Right forelimb (tissue), 1 donor: ENCODE results near the gene MEF2A.

Source experiments
- DNase-seq: peaks from one replicate; pipeline ENCODE4 v3.0.0-alpha.2; 2018

MEF2A gene

DNA sequence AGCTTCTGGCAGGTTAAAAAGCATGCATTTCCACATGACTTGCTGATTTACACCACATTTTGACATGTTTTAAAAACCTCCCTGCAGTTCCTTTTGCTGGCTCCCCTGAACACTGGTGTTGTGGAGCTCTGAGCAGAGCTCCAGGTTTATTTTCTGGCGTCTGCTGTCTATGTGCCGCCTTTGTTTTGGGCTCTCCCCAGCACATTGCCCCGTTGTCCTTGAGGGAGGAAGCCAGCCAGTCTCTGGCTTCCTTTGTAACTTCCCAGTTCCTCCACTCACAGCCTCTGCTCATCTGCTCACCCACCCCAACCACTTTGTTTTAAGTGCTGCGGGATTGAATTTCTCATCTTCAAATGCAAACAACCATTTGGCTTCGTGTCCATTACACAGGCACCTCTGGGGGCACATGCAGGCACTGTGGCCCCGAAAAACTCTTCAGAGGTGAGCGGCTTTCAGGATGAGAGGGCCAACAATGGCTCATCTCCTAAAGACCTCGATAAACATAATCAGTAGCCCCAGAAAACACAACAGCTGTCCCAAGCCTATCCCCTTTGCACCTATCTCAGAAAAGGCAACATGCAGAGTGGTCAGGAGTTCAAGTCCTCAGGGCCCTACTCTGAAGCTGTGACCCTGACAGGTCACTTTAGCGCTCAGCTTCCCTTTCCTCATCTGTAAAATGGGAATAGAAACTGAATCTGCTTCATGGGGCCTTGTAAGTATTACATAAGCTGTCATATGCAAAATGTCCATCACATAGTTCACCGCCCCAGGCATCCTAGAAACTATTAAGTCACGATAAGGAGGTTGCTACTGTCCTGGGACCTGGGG, 1.3 kb upstream of the MEF2A start:
- DNase-seq, result peak; percentile 62

DNA sequence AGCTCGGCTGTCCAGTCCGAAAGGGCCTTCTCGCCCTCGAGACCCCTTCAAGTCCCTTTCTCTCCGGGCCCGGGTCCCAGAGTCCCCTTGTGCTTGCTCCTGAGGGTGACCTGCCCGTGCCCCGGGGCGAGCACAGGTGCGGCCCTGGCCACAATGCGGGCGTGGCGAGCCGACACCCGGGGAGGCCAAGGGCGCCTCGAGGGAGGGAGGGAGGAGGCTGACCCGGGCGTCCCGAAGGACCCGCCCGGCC, 810 bp upstream of the MEF2A start:
- no peak for DNase-seq

DNA sequence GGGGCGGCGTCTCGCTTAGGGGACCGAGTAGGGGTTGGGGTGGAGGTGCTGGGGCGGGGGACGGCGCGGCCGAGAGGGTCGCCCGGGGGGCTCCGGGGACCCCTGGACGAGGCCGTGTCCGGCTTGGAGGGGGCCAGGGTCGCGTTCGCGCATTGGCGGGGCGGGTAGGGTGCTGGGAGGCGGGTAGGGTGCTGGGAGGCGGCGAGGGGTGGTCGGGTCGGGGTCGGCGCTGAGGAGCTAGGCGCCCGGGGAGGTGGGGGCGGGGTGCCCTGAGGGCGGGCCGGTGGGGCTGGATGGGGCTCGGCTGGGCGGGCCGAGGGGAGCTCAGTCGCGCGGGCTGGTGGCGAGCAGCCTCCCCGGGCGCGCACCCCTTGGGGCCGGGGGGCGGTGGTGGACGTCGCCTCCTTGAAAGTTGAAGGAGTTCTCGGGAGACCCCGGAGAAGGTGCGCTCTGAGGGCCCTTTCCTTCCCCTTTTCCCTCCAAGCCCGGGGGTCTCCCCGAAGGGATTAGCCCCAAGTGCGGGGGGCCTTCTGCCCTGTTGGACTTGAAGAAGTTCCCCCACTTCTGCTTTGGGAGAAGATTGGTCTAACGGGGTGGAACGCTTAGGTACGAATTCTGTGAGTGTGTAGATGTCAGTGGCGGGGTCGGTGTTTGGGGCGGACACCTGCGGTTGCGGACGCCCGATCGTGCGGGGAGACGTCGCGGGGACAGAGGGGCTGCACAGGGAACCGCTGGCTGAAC, 543 bp downstream of the MEF2A start:
- peak; percentile 57 for DNase-seq

DNA sequence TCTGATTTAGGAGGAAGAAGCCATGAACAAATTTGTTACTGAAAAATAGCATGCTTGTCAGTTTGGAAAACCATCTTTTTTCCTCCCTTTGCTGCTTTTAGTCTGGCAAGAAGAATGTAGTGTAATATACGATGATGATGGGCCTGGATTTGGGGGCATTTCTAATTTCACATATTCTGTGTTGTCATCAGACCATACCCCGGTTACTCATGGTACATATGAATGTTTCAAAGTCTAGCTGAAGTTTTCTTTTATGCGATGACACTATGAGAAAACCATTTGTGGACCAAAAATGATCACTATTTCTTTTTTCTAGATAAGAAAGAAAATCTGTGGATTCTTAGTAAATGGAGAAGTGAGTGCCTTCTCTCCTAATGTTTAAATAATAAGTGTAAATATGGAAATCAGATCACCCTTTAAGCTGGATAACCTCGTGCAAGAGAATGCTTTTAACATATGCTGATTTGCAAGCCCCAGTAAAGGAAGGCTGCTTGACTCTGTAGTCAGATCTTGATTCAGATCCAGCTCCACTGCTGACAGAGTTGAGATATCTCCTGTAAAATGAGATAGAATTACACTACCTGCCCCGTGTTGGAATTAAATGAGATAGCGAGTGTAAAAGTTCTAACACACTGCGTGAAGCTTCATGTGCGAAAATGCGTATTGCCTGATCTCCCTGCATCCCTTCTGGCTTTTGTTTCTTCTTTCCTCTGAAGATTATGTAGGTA, 3.0 kb downstream of the MEF2A start:
- DNase-seq, result no peak

DNA sequence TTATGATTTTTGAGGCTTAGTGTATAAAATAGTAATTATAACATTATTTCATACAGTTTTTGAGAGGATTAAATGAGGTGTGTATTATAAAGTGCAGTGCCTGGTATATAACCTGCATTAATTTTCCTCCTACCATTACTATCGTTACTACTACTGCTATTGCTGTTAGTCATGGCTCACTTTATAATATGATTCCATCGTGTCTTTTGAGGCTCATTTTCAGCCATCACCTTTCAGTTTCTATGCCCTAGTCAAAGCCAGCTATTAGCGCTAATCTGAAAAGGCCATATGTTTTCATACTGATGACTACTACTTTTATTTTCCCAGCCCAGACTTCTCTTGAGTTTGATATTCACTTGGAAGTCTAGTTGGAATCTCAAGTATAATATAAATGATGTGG, 5.5 kb downstream of the MEF2A start:
- no peak for DNase-seq

DNA sequence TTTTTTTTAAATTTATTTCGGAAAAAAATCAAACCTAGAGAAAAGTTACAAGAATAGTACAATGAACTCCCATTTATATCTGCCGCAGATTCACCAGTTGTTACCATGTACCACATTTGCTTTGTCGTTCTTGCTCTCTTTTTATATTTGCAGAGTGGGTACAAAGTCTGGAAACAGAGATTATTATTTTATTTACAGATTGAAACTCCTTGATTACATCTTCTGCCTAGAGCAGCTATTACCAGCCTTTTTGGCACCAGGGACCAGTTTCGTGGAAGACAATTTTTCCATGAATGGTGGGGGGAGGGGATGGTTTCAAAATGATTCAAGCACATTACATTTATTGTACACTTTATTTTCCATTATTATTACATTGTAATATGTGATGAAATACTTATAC, 8.3 kb downstream of the MEF2A start:
- no peak for DNase-seq

DNA sequence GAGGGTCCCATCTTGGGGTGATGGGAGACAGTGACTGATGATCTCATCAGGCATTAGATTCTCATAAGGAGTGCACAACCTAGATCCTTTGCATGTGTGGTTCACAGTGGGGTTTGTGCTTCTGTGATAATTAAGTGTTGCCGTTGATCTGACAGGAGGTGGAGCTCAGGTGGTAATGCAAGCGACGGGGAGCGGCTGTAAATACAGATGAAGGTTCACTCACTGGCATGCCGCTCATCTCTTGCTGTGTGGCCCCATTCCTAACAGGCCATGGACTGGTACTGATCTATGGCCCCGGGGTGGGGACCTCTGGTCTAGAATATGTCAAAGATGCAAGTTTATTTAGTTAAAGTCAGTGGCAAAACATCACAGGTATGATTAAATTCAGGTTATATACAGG, 8.7 kb downstream of the MEF2A start:
- DNase-seq, result no peak

DNA sequence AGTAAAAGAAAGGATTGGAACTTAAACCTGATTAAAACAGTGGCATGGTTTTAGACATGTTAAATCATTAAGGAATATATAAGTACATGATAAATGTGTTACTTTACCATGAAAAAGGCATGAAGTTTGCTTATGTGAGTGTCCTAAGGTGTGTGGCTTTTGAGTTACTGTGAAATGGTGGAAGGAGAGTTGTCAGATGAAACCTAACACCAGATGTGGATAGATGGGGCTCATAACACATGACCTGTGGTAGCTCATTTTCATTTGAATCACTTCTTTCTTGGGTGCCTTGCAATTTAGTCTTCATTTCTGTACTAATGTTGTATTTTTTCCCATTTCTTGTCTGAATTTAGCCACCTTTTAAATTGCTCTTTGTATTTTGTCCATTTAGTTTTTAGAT, 13.0 kb downstream of the MEF2A start:
- no peak for DNase-seq

DNA sequence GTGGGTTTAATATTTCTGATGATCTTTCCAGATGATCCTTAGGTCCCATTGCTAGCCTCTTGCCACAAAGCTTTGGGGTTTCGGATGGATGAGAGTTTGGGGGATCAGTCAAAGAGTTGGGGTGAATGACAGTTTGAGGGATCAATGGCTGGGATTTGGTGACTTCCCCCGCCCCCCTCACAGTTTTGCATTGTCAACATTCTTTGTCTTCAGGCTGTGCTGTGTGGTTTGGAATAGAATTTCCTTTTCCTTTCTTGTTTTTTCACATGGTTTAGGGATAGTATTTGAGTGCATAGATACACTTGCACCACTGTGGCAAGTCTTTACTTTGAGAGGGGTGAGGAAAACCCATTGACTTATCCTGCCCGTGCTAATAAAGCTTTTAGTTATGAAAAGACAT, 14.3 kb downstream of the MEF2A start:
- no peak for DNase-seq

DNA sequence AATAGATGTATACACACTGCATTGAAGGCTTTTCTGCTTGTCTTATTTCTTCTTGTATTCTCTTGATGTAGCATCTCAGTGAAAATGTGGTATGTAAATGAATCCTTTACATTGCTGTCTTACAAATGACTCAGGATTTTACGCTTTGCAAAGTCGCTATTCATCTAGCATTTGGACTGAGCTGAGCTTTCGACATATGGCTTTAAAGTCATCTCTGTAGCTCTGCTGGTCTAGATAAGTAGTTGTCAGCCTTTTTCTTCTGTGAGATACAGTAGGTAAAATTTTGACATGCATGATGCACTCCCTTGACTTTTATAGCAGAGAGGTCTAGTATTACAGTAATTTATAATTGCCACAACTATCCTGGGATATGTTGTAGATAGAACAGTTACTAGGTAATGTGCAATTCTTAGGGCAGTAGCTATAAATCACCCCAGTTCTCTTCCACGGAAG, 16.8 kb downstream of the MEF2A start:
- no peak for DNase-seq

DNA sequence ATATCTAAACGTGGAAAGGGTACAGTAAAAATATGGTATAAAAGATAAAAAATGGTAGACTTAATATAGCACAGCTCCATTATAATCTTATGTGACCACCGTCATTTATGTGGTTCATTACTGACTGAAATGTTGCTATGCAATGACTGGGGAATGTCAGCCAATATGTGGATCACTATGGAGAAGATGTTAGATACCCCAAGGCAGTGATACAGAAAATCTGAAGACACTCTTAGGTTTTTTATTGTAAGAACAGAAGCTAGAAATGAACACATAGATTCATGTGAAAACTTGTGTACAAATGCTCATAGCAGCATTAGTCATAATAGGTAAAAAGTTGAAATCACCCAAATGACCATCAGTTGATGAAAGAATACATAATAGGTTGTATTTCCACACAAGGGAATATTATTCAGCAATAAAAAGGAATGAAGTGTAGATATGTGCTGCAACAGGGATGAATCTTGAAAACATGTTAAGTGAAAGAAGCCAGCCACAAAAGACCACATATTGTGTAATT, 18.4 kb downstream of the MEF2A start:
- no peak for DNase-seq

DNA sequence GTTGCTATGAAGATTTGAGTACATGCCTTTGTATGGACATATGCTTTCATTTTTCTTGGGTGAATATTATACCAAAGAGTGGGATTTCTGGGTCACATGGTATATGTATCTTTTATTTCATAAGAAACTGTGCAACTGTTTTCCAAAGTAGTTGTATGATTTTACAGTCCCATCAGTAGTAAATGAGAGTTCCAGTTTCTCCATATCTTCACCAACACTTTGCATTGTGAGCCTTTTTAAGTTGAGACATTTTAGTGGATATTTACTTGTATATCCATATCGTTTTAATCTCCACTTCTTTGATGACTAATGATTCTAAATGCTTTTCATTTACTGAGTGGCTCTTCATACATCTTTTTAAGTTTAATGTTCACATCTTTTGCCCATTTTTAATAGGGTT, 20.3 kb downstream of the MEF2A start:
- DNase-seq, result no peak

DNA sequence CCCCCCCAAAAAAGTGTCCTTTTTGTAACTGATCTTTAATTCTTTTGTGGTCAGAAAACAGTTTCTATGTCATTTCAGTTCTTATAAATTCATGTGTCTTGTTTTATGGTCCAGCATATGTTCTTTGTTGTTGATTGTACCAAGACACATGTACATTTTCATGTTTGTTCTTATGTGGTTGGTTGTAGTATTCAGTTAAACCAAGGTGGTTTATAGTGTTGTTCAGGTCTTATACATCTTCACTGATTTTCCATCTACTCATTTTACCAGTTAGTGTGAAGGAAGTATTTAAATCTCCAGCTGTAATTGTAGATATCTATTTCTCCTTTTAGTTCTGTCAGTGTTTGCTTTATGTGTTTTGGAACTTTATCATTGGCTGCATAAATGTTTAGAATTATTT, 24.0 kb downstream of the MEF2A start:
- DNase-seq, result no peak

DNA sequence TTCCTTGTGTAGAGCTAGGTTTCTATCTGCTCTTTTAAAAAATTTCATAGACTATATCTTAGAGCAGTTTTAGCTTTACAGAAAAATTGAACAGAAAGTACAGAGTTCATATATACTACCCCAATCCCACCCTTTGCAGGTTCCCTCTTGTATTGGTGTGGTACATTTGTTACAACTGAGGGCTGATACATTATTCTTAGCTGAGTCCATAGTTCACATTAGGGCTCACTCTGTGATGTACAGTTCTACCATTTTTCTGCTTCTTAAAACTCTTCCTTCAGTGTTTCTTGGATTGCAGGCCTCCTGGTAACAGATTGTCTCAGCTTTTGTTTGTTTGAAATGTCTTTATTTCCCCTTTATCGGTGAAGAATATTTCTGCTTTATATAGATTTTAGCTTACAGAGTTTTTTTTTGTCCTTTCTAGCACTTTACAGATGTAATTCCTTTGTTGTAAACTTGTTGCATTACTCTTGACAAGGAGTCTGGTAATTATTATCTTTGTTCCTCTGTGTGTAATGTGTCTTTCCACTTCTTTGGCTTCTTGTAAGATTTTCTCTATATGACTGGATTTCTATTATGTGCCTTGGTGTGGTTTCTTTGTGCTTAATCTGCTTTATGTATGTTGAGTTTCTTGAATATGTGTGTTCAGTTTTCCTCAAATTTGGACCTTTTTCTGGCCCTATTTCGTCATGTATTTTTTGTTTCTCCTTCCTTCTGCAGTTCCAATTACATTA, 25.3 kb downstream of the MEF2A start:
- no peak for DNase-seq

DNA sequence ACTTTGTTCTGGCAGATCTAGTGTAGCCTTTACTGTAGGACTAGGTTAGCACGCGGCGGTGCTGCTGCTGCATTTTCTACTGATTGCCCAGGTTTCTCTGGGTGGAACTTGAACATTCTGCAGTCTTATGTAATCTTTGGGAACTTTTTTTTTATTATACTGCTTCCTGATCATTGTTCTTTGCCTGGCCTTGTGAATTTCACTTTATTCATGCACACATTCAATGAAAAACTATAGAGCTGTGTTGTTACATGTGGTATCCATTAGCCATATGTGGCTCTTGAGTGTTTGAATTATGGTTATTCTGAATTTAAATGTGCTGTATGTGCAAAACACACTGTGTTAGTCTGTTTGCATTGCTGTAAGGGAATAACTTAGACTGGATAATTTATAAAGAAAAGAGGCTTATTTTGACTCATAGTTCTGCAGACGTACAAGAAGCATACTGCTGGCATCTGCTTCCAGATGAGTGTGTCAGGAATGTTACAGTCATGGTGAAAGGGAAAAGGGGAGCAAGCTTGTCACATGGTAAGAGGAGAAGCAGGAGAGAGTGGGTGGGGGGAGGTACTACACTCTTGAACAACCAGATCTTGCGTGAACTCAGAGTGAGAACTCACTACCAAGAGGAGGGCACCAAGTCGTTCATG, 26.5 kb downstream of the MEF2A start:
- DNase-seq, result no peak

DNA sequence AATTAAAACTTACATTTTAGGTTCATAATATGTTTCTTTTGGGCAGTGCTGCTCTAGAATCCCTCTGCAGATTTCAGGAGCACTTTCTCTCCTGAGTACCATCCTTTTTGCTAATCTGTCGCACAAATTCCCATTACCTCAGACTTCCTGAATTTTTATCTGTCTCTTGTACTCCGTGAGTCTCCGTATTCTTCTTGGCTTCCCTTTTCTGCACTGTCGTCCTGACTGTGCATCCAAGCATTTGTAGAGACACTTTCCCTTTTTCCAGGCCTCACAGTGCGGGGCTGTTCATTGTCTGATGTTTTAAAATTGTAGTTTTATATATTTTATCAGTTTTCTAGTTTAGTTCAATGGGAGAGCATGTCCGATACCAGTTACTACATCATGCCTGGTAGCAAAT, 27.3 kb downstream of the MEF2A start:
- no peak for DNase-seq

DNA sequence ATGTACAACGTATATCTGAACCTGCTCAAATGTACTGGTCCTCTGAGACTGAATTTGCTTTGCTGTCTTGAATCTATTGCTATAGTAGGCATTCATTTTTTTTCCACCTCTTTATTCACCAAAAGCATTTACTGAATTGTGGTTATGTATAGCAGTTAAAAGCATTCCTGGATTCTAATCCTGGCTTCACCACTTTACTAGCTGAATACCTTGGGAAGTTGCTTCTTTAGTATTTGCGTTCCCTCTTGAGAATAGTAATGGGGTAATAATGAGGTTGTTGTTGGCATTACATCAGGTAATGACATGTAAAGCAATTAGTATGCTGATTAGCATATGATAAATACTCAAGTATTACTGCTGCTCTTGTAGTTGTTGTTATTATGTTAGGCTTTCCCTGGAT, 29.1 kb downstream of the MEF2A start:
- no peak for DNase-seq

DNA sequence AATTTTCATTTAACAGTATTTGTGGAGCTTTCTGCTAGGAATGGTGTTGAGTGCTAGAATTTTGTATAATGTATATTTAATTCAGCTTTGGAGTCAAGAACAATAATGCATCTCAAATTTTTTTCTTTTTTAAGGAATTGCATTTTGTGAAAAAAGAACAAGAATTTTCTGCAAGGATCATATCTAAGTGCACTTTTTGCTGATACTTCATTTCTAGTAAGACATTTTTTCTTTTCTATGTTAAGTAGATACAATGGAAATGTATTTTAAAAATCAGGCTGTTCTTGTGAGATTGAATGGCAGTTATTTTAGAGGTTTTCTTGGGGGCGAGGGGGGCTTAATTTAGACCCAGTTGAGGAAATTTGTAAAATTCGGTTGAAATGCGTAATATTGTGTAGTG, 32.5 kb downstream of the MEF2A start:
- no peak for DNase-seq

DNA sequence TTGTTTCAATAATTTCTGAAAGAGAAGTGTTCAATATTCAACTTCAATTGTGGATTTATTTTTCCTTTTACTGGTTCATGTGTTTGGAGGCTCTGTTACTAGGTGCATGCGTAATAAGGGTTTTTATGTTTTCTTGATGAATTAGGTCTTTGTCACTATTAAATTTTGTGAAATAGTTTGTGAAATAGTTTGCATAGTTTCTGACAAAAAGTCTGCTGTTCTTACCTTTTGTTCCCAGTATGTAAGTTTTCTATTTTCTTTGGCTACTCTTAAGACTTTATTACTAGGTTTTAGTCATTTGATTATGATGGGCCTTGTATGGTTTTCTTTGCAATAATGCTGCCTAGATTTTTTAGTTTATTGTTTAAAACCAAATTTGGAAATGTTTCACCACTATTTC, 38.0 kb downstream of the MEF2A start:
- no peak for DNase-seq

DNA sequence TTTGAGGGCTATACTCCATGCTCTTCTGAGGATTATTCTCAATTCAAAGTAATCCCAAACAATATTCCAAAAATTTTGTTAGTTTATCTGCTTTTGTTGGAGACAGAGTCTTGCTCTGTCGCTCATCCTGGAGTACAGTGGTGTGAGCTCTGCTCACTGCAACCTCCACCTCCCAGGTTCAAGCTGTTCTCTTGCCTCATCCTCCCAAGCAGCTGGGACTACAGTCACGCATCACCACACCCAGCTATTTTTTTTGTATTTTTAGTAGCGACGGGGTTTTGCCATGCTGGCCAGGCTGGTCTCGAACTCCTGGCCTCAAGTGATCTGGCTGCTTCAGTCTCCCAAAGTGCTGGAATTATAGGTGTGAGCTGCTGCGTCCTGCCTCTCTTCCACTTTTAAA, 39.1 kb downstream of the MEF2A start:
- DNase-seq, result no peak

DNA sequence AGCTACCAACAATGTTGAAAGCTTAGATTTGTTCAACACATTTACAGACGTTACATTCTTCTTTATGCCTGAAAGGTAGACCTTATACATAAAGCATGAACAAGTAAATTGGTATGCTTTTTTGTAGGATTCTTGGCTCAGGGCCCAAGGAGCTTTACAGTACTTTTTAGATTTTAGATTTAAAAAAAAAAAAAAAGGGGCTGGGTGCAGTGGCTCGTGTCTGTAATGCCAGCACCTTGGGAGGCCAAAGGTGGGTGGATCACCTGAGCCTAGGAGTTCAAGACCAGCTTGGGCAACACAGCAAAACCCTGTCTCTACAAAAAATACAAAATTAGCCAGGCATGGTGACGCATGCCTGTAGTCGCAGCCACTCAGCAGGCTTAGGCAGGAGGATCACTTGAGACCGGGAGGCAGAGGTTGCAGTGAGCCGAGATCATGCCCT, 39.7 kb downstream of the MEF2A start:
- no peak for DNase-seq

DNA sequence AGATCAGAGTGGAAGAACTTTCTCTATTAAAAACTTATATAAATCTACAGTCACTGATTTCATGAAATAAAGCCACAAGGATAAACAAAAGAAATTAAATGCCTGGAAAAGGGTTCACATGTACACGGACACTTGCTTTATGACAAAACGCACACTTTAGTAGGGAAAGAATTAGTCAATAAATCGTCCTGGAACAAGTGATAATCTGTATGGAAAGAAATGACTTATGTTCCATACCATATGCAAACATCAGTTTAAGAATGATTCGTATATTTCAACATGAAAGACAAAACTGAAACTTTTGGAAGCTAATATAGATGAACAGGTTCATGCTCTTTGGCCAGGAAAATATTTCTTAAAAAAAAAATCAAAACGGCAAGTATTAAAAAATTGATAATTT, 40.2 kb downstream of the MEF2A start:
- no peak for DNase-seq

DNA sequence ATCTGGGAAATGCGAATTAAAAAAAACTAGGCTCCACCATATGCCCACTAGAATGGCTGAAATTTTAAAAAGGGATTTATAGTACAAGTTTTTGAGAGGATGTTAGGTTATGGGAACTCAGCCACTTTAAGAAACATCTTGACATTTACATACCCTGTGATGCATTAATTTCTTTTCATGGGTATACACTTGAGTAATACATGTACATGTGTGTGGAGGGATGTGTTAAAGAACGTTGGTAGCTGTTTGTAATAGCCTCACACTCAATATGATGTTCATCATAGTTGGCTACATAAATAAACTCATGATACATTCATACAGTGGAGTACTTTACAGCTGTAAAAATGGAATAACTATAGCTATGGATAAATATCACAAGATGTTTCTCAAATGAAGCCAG, 40.9 kb downstream of the MEF2A start:
- no peak for DNase-seq
